IMR-90 (cell line): ENCODE measurements around the gene SH3BP2. TPM values are rescaled to one million over a fixed set of nuclear protein-coding genes. Genes with fewer than 3 reads are reported as not detected.
"Not testable (repeated sequence)": the region's sequence is repeated elsewhere in the genome, so short reads cannot be mapped to it uniquely, and the experiment has no call there.

ENCODE experiments used
- ATAC-seq: fragments of 200-7000 bp; cut with Tn5 transposase; 2 replicates; pipeline ENCODE4 v1.9.1; 2020; ENCODE audit warnings: low read depth, mild to moderate bottlenecking, moderate library complexity
- BruUV-seq: library from RNA; stranded (reverse); fragments of 400-500 nt; replicated peaks from 2 replicates; lab custom pipeline; 2021; lab: Mats Ljungman, UMichigan
- CTCF ChIA-PET: fragments of 300-600 bp; formaldehyde crosslinking; extraction: SDS; loops from one replicate; lab custom pipeline; 2021; ENCODE audit warnings: antibody characterized with exemption; lab: Yijun Ruan, JAX
- POLR2A ChIA-PET: fragments of 300-600 bp; sonication (Branson Sonifier 250); formaldehyde crosslinking; loops from one replicate; lab custom pipeline; 2022; ENCODE audit warnings: antibody characterized with exemption; ENCODE audit not compliant: unreplicated experiment; lab: Charles Lee
- DNase-seq: peaks from one replicate; pipeline ENCODE4 v3.0.0; 2013
- H2AFZ ChIP-seq: replicated peaks from 2 replicates; pipeline ENCODE3; 2013; ENCODE audit warnings: low read length, mild to moderate bottlenecking; ENCODE audit not compliant: poor library complexity
- H2AK5ac ChIP-seq: 2 replicates; pipeline ENCODE4 v1.6.1; 2013; ENCODE audit warnings: low read depth, low read length, inconsistent platforms
- H2AK9ac ChIP-seq: replicated peaks from 2 replicates; pipeline ENCODE3; 2013; ENCODE audit warnings: mild to moderate bottlenecking, low read depth, low read length, moderate library complexity; ENCODE audit not compliant: poor library complexity
- H2BK120ac ChIP-seq: 2 replicates; pipeline ENCODE4 v1.6.1; 2013; ENCODE audit warnings: low read depth, low read length, inconsistent platforms
- H2BK15ac ChIP-seq: 3 replicates; pipeline ENCODE4 v1.6.1; 2013; ENCODE audit warnings: low read depth, low read length, inconsistent platforms
- H2BK20ac ChIP-seq: 2 replicates; pipeline ENCODE4 v1.6.1; 2013; ENCODE audit warnings: low read depth, mild to moderate bottlenecking, inconsistent platforms, low read length, moderate library complexity
- H2BK5ac ChIP-seq: 2 replicates; pipeline ENCODE4 v1.6.1; 2013; ENCODE audit warnings: mild to moderate bottlenecking, low read depth, low read length, inconsistent platforms; ENCODE audit not compliant: poor library complexity, severe bottlenecking
- H3K14ac ChIP-seq: replicated peaks from 2 replicates; pipeline ENCODE4 v1.6.1; 2013; ENCODE audit warnings: low read depth, low read length, inconsistent platforms
- H3K18ac ChIP-seq: 2 replicates; pipeline ENCODE4 v1.6.1; 2013; ENCODE audit warnings: low read depth, low read length, control low read depth
- H3K23ac ChIP-seq: 2 replicates; pipeline ENCODE4 v1.6.1; 2013; ENCODE audit warnings: low read depth, low read length, inconsistent platforms
- H3K27ac ChIP-seq: 2 replicates; pipeline ENCODE4 v1.5.1; 2013; ENCODE audit warnings: mild to moderate bottlenecking, control low read depth, low read length; ENCODE audit not compliant: insufficient read depth
- H3K27me3 ChIP-seq: 2 replicates; pipeline ENCODE4 v1.6.1; 2013; ENCODE audit warnings: low read length; ENCODE audit not compliant: control insufficient read depth, insufficient read depth
- H3K36me3 ChIP-seq: 2 replicates; pipeline ENCODE4 v1.6.1; 2013; ENCODE audit warnings: low read length, mixed read lengths; ENCODE audit not compliant: control insufficient read depth, insufficient read depth
- H3K4ac ChIP-seq: 2 replicates; pipeline ENCODE4 v1.6.1; 2013; ENCODE audit warnings: low read depth, low read length, inconsistent platforms
- H3K4me1 ChIP-seq: 2 replicates; pipeline ENCODE4 v1.6.1; 2013; ENCODE audit warnings: low read length, mixed read lengths; ENCODE audit not compliant: control insufficient read depth, insufficient read depth
- H3K4me2 ChIP-seq: 2 replicates; pipeline ENCODE4 v1.6.1; 2013; ENCODE audit warnings: low read depth, mild to moderate bottlenecking, control low read depth, low read length, moderate library complexity
- H3K4me3 ChIP-seq: 2 replicates; pipeline ENCODE4 v1.5.1; 2013; ENCODE audit warnings: low read depth, mild to moderate bottlenecking, control low read depth, low read length, moderate library complexity; ENCODE audit not compliant: insufficient read depth
- H3K56ac ChIP-seq: 2 replicates; pipeline ENCODE4 v1.6.1; 2013; ENCODE audit warnings: low read length, inconsistent platforms; ENCODE audit not compliant: insufficient read depth; ENCODE audit errors: extremely low read depth
- H3K79me1 ChIP-seq, 2 experiments: 2 replicates each; pipeline ENCODE4 v1.6.1; 2013; ENCODE audit warnings: low read length in 2 of 2, inconsistent platforms in 1 of 2, low read depth in 1 of 2
- H3K9ac ChIP-seq: 2 replicates; pipeline ENCODE4 v1.6.1; 2013; ENCODE audit warnings: low read depth, low read length, control low read depth
- H3K9me1 ChIP-seq: 2 replicates; pipeline ENCODE4 v1.6.1; 2013; ENCODE audit warnings: low read length, inconsistent platforms; ENCODE audit not compliant: insufficient read depth
- H3K9me3 ChIP-seq: 2 replicates; pipeline ENCODE4 v1.6.1; 2013; ENCODE audit warnings: low read length; ENCODE audit not compliant: control insufficient read depth, insufficient read depth
- H4K20me1 ChIP-seq: 2 replicates; pipeline ENCODE4 v1.6.1; 2013; ENCODE audit warnings: low read length, inconsistent platforms; ENCODE audit not compliant: insufficient read depth
- H4K5ac ChIP-seq: 2 replicates; pipeline ENCODE4 v1.6.1; 2013; ENCODE audit warnings: mild to moderate bottlenecking, low read depth, low read length, control low read depth
- H4K8ac ChIP-seq, 2 experiments: 2 replicates each; pipeline ENCODE4 v1.6.1; 2013; ENCODE audit warnings: low read depth in 2 of 2, low read length in 2 of 2, control low read depth in 1 of 2, inconsistent platforms in 1 of 2
- H4K91ac ChIP-seq: 2 replicates; pipeline ENCODE4 v1.6.1; 2013; ENCODE audit warnings: low read depth, low read length, inconsistent platforms; ENCODE audit not compliant: insufficient read depth
- WGBS, 2 experiments: methylation state at CpG; one replicate each; pipeline versions ENCODE4 v1.1.5 to v1.1.7; 2013; ENCODE audit warnings: missing lambda C conversion rate in 2 of 2; ENCODE audit not compliant: insufficient read length in 1 of 2; ENCODE audit errors: extremely low coverage in 2 of 2; 5-methylcytosine and 5-hydroxymethylcytosine counted together
- dilution Hi-C: fragments of 300-500 bp; cut with HindIII; formaldehyde crosslinking; loops from one replicate; pipeline ENCODE4 v1.14.3; 2018; ENCODE audit warnings: low sequenced_read_pairs; ENCODE audit not compliant: unreplicated experiment
- in situ Hi-C: fragments of 300-500 bp; cut with MboI; formaldehyde crosslinking; loops from 3 replicates; pipeline ENCODE4 v1.14.3; 2019; ENCODE audit warnings: low sequenced_read_pairs, inconsistent platforms, mixed read lengths
- intact Hi-C: fragments of 100-400 bp; cut with micrococcal nuclease; formaldehyde crosslinking; loops from 2 replicates; pipeline ENCODE4 v1.10.0; 2022
- polyA plus RNA-seq, 3 experiments: library from polyadenylated mRNA; depleted of rRNA; stranded (reverse); fragments of >200 nt; gene quantifications; 2 replicates each; pipeline ENCODE4 v1.2.3, GENCODE V29; 2012; ENCODE audit warnings: low replicate concordance in 1 of 3
- total RNA-seq: library from RNA; depleted of rRNA; stranded (reverse); fragments of >200 nt; gene quantifications from 2 replicates; pipeline ENCODE4 v1.2.3, GENCODE V29; 2012

SH3BP2 gene
- total and polyA plus RNA-seq, 2 of the 4 experiments (the other 2 are of a cell fraction), result 9.0 to 37.2 TPM

DNA sequence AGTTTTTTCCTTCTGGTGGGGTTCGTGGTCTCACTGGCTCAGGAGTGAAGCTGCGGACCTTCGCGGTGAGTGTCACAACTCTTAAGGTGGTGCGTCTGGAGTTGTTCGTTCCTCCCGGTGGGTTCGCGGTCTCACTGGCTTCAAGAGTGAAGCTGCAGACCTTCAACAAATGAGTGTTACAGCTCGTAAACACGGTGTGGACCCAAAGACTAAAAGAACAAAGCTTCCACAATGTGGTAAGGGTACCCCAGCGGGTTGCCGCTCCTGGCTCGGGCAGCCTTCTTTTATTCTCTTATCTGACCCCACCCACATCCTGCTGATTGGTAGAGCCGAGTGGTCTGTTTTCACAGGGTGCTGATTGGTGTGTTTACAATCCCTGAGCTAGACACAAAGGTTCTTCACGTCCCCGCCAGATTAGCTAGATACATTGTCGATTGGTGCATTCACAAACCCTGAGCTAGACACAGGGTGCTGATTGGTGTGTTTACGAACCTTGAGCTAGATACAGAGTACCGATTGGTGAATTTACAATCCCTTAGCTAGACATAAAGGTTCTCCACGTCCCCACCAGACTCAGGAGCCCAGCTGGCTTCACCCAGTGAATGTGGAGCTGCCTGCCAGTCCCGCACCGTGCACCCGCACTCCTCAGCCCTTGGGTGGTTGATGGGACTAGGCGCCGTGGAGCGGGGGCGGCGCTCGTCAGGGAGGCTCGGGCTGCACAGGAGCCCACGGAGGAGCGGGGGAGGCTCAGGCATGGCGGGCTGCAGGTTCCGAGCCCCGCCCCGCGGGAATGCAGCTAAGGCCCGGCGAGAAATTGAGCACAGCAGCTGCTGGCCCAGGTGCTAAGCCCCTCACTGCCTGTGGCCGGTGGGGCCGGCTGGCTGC, 30.2 kb upstream of the SH3BP2 start:
- H3K27me3 ChIP-seq, H4K8ac ChIP-seq, H3K9ac ChIP-seq, H3K4me2 ChIP-seq, H2BK15ac ChIP-seq, H3K36me3 ChIP-seq, H3K14ac ChIP-seq, H3K4ac ChIP-seq, H2AK5ac ChIP-seq, H4K91ac ChIP-seq, H4K20me1 ChIP-seq, H3K4me1 ChIP-seq, H3K23ac ChIP-seq, BruUV-seq, CTCF ChIA-PET, H2BK5ac ChIP-seq, DNase-seq, H3K9me3 ChIP-seq, H4K5ac ChIP-seq, dilution Hi-C loops, H3K79me1 ChIP-seq, POLR2A ChIA-PET, H2BK20ac ChIP-seq, H2BK120ac ChIP-seq, H3K4me3 ChIP-seq, H3K9me1 ChIP-seq, H3K18ac ChIP-seq, ATAC-seq, H3K56ac ChIP-seq, H2AFZ ChIP-seq, H3K27ac ChIP-seq, H2AK9ac ChIP-seq: not testable (repeated sequence)
- WGBS, 2 experiments, result 96% methylated on average over 8 of the region's 42 CpGs; no CpG with 5 or more reads in 1 of the 2 experiments
- intact Hi-C loops, result loop anchor here (5.0 kb wide), 2 partner anchors 130 to 275 kb away; no protein-coding TSS in a partner anchor
- in situ Hi-C loops, result loop anchor here (25.0 kb wide), 1 partner anchor 275 kb away; no protein-coding TSS in a partner anchor
